IMR-90 (cell line): Measurements from ENCODE around the gene HIVEP3. TPM values are rescaled to one million over a fixed set of nuclear protein-coding genes. Genes with fewer than 3 reads are reported as not detected.

Source experiments
- ATAC-seq: fragments of 200-7000 bp; cut with Tn5 transposase; 2 replicates; pipeline ENCODE4 v1.9.1; 2020; ENCODE audit warnings: low read depth, mild to moderate bottlenecking, moderate library complexity
- BruUV-seq: library from RNA; stranded (reverse); fragments of 400-500 nt; replicated peaks from 2 replicates; lab custom pipeline; 2021; lab: Mats Ljungman, UMichigan
- CTCF ChIA-PET: fragments of 300-600 bp; formaldehyde crosslinking; extraction: SDS; loops from one replicate; lab custom pipeline; 2021; ENCODE audit warnings: antibody characterized with exemption; lab: Yijun Ruan, JAX
- POLR2A ChIA-PET: fragments of 300-600 bp; sonication (Branson Sonifier 250); formaldehyde crosslinking; loops from one replicate; lab custom pipeline; 2022; ENCODE audit warnings: antibody characterized with exemption; ENCODE audit not compliant: unreplicated experiment; lab: Charles Lee
- DNase-seq: peaks from one replicate; pipeline ENCODE4 v3.0.0; 2013
- H2AFZ ChIP-seq: replicated peaks from 2 replicates; pipeline ENCODE3; 2013; ENCODE audit warnings: low read length, mild to moderate bottlenecking; ENCODE audit not compliant: poor library complexity
- H2AK5ac ChIP-seq: 2 replicates; pipeline ENCODE4 v1.6.1; 2013; ENCODE audit warnings: low read depth, low read length, inconsistent platforms
- H2AK9ac ChIP-seq: replicated peaks from 2 replicates; pipeline ENCODE3; 2013; ENCODE audit warnings: mild to moderate bottlenecking, low read depth, low read length, moderate library complexity; ENCODE audit not compliant: poor library complexity
- H2BK120ac ChIP-seq: 2 replicates; pipeline ENCODE4 v1.6.1; 2013; ENCODE audit warnings: low read depth, low read length, inconsistent platforms
- H2BK15ac ChIP-seq: 3 replicates; pipeline ENCODE4 v1.6.1; 2013; ENCODE audit warnings: low read depth, low read length, inconsistent platforms
- H2BK20ac ChIP-seq: 2 replicates; pipeline ENCODE4 v1.6.1; 2013; ENCODE audit warnings: low read depth, mild to moderate bottlenecking, inconsistent platforms, low read length, moderate library complexity
- H2BK5ac ChIP-seq: 2 replicates; pipeline ENCODE4 v1.6.1; 2013; ENCODE audit warnings: mild to moderate bottlenecking, low read depth, low read length, inconsistent platforms; ENCODE audit not compliant: poor library complexity, severe bottlenecking
- H3K14ac ChIP-seq: replicated peaks from 2 replicates; pipeline ENCODE4 v1.6.1; 2013; ENCODE audit warnings: low read depth, low read length, inconsistent platforms
- H3K18ac ChIP-seq: 2 replicates; pipeline ENCODE4 v1.6.1; 2013; ENCODE audit warnings: low read depth, low read length, control low read depth
- H3K23ac ChIP-seq: 2 replicates; pipeline ENCODE4 v1.6.1; 2013; ENCODE audit warnings: low read depth, low read length, inconsistent platforms
- H3K27ac ChIP-seq: 2 replicates; pipeline ENCODE4 v1.5.1; 2013; ENCODE audit warnings: mild to moderate bottlenecking, control low read depth, low read length; ENCODE audit not compliant: insufficient read depth
- H3K27me3 ChIP-seq: 2 replicates; pipeline ENCODE4 v1.6.1; 2013; ENCODE audit warnings: low read length; ENCODE audit not compliant: control insufficient read depth, insufficient read depth
- H3K36me3 ChIP-seq: 2 replicates; pipeline ENCODE4 v1.6.1; 2013; ENCODE audit warnings: low read length, mixed read lengths; ENCODE audit not compliant: control insufficient read depth, insufficient read depth
- H3K4ac ChIP-seq: 2 replicates; pipeline ENCODE4 v1.6.1; 2013; ENCODE audit warnings: low read depth, low read length, inconsistent platforms
- H3K4me1 ChIP-seq: 2 replicates; pipeline ENCODE4 v1.6.1; 2013; ENCODE audit warnings: low read length, mixed read lengths; ENCODE audit not compliant: control insufficient read depth, insufficient read depth
- H3K4me2 ChIP-seq: 2 replicates; pipeline ENCODE4 v1.6.1; 2013; ENCODE audit warnings: low read depth, mild to moderate bottlenecking, control low read depth, low read length, moderate library complexity
- H3K4me3 ChIP-seq: 2 replicates; pipeline ENCODE4 v1.5.1; 2013; ENCODE audit warnings: low read depth, mild to moderate bottlenecking, control low read depth, low read length, moderate library complexity; ENCODE audit not compliant: insufficient read depth
- H3K56ac ChIP-seq: 2 replicates; pipeline ENCODE4 v1.6.1; 2013; ENCODE audit warnings: low read length, inconsistent platforms; ENCODE audit not compliant: insufficient read depth; ENCODE audit errors: extremely low read depth
- H3K79me1 ChIP-seq, 2 experiments: 2 replicates each; pipeline ENCODE4 v1.6.1; 2013; ENCODE audit warnings: low read length in 2 of 2, inconsistent platforms in 1 of 2, low read depth in 1 of 2
- H3K9ac ChIP-seq: 2 replicates; pipeline ENCODE4 v1.6.1; 2013; ENCODE audit warnings: low read depth, low read length, control low read depth
- H3K9me1 ChIP-seq: 2 replicates; pipeline ENCODE4 v1.6.1; 2013; ENCODE audit warnings: low read length, inconsistent platforms; ENCODE audit not compliant: insufficient read depth
- H3K9me3 ChIP-seq: 2 replicates; pipeline ENCODE4 v1.6.1; 2013; ENCODE audit warnings: low read length; ENCODE audit not compliant: control insufficient read depth, insufficient read depth
- H4K20me1 ChIP-seq: 2 replicates; pipeline ENCODE4 v1.6.1; 2013; ENCODE audit warnings: low read length, inconsistent platforms; ENCODE audit not compliant: insufficient read depth
- H4K5ac ChIP-seq: 2 replicates; pipeline ENCODE4 v1.6.1; 2013; ENCODE audit warnings: mild to moderate bottlenecking, low read depth, low read length, control low read depth
- H4K8ac ChIP-seq, 2 experiments: 2 replicates each; pipeline ENCODE4 v1.6.1; 2013; ENCODE audit warnings: low read depth in 2 of 2, low read length in 2 of 2, control low read depth in 1 of 2, inconsistent platforms in 1 of 2
- H4K91ac ChIP-seq: 2 replicates; pipeline ENCODE4 v1.6.1; 2013; ENCODE audit warnings: low read depth, low read length, inconsistent platforms; ENCODE audit not compliant: insufficient read depth
- BHLHE40 ChIP-seq: fragments of 150-350 bp; IDR thresholded peaks from 2 replicates; pipeline ENCODE4 v1.6.1; 2016; ENCODE audit warnings: mild to moderate bottlenecking, low read depth, low read length
- CEBPB ChIP-seq: IDR thresholded peaks from 2 replicates; pipeline ENCODE4 v1.6.1; 2012; ENCODE audit warnings: low read depth, low read length, improper control_type of control experiment
- CHD1 ChIP-seq: IDR thresholded peaks from 2 replicates; pipeline ENCODE4 v1.6.1; 2012; ENCODE audit warnings: low read depth, low read length, improper control_type of control experiment
- CTCF ChIP-seq: conservative IDR thresholded peaks from 2 replicates; pipeline ENCODE4 v1.5.1; 2012; ENCODE audit warnings: mild to moderate bottlenecking, low read depth, low read length, improper control_type of control experiment
- ELK1 ChIP-seq: fragments of 150-350 bp; IDR thresholded peaks from 2 replicates; pipeline ENCODE4 v1.6.1; 2016; ENCODE audit warnings: low read depth, mild to moderate bottlenecking, low read length, moderate library complexity, borderline replicate concordance
- FOS ChIP-seq: fragments of 150-350 bp; IDR thresholded peaks from 2 replicates; pipeline ENCODE4 v1.6.1; 2016; ENCODE audit warnings: low read depth, low read length
- MAFK ChIP-seq: IDR thresholded peaks from 2 replicates; pipeline ENCODE4 v1.6.1; 2012; ENCODE audit warnings: low read depth, low read length, improper control_type of control experiment
- MAZ ChIP-seq: IDR thresholded peaks from 2 replicates; pipeline ENCODE4 v1.6.1; 2012; ENCODE audit warnings: low read depth, mild to moderate bottlenecking, low read length, improper control_type of control experiment, moderate library complexity, borderline replicate concordance
- MXI1 ChIP-seq: IDR thresholded peaks from 2 replicates; pipeline ENCODE4 v1.6.1; 2012; ENCODE audit warnings: low read depth, mild to moderate bottlenecking, low read length, moderate library complexity, borderline replicate concordance
- NFE2L2 ChIP-seq: fragments of 150-350 bp; IDR thresholded peaks from 2 replicates; pipeline ENCODE4 v1.6.1; 2016; ENCODE audit warnings: low read depth, mild to moderate bottlenecking, low read length
- POLR2A ChIP-seq: IDR thresholded peaks from 2 replicates; pipeline ENCODE4 v1.6.1; 2012; ENCODE audit warnings: mild to moderate bottlenecking, low read depth, low read length
- RAD21 ChIP-seq: IDR thresholded peaks from 2 replicates; pipeline ENCODE4 v1.6.1; 2012; ENCODE audit warnings: low read length, improper control_type of control experiment
- RCOR1 ChIP-seq: IDR thresholded peaks from 2 replicates; pipeline ENCODE4 v1.6.1; 2012; ENCODE audit warnings: mild to moderate bottlenecking, low read length, improper control_type of control experiment; ENCODE audit not compliant: insufficient replicate concordance
- RFX5 ChIP-seq: IDR thresholded peaks from 2 replicates; pipeline ENCODE4 v1.8.0; 2012; ENCODE audit warnings: low read depth, mild to moderate bottlenecking, low read length, moderate library complexity
- SMC3 ChIP-seq: fragments of 150-350 bp; IDR thresholded peaks from 2 replicates; pipeline ENCODE4 v1.6.1; 2016; ENCODE audit warnings: low read depth, mild to moderate bottlenecking, antibody characterized with exemption, low read length, moderate library complexity
- USF2 ChIP-seq: fragments of 150-350 bp; IDR thresholded peaks from 2 replicates; pipeline ENCODE4 v1.6.1; 2017; ENCODE audit warnings: mild to moderate bottlenecking, antibody characterized with exemption, low read length, low read depth
- WGBS, 2 experiments: methylation state at CpG; one replicate each; pipeline versions ENCODE4 v1.1.5 to v1.1.7; 2013; ENCODE audit warnings: missing lambda C conversion rate in 2 of 2; ENCODE audit not compliant: insufficient read length in 1 of 2; ENCODE audit errors: extremely low coverage in 2 of 2; 5-methylcytosine and 5-hydroxymethylcytosine counted together
- dilution Hi-C: fragments of 300-500 bp; cut with HindIII; formaldehyde crosslinking; loops from one replicate; pipeline ENCODE4 v1.14.3; 2018; ENCODE audit warnings: low sequenced_read_pairs; ENCODE audit not compliant: unreplicated experiment
- in situ Hi-C: fragments of 300-500 bp; cut with MboI; formaldehyde crosslinking; loops from 3 replicates; pipeline ENCODE4 v1.14.3; 2019; ENCODE audit warnings: low sequenced_read_pairs, inconsistent platforms, mixed read lengths
- intact Hi-C: fragments of 100-400 bp; cut with micrococcal nuclease; formaldehyde crosslinking; loops from 2 replicates; pipeline ENCODE4 v1.10.0; 2022
- polyA plus RNA-seq, 3 experiments: library from polyadenylated mRNA; depleted of rRNA; stranded (reverse); fragments of >200 nt; gene quantifications; 2 replicates each; pipeline ENCODE4 v1.2.3, GENCODE V29; 2012; ENCODE audit warnings: low replicate concordance in 1 of 3
- total RNA-seq: library from RNA; depleted of rRNA; stranded (reverse); fragments of >200 nt; gene quantifications from 2 replicates; pipeline ENCODE4 v1.2.3, GENCODE V29; 2012

Gene HIVEP3
- total and polyA plus RNA-seq, 2 of the 4 experiments (the other 2 are of a cell fraction) = 1.4 to 4.0 TPM

- intact Hi-C loops (no loop called here), in situ Hi-C loops (no loop called here), dilution Hi-C loops (no loop called here)
- BruUV-seq = no TSS peak
- Histone ChIP-seq H2AK9ac (no peak overlapping the region), H3K27ac (no peak overlapping the region), H4K8ac (no peak overlapping the region), H3K9ac (no peak overlapping the region), H2AFZ (no peak overlapping the region), H3K4ac (no peak overlapping the region), H2BK120ac (no peak overlapping the region), H3K4me1 (no peaks in the 10 kb centered on the region), H3K14ac (no peak overlapping the region), H3K18ac (no peak overlapping the region), H4K91ac (no peak overlapping the region), H3K27me3 (no peaks in the 10 kb centered on the region), H3K9me1 (no peaks in the 10 kb centered on the region), H3K23ac (no peak overlapping the region), H2BK15ac (no peak overlapping the region), H3K56ac (no peak overlapping the region), H2BK20ac (no peak overlapping the region), H3K9me3 (no peaks in the 10 kb centered on the region), H2BK5ac (no peak overlapping the region), H4K20me1 (no peaks in the 10 kb centered on the region), H4K5ac (no peak overlapping the region), H3K4me2 (no peak overlapping the region), H3K79me1 (peaks cover 0 to 6% of the 10 kb centered on the region in 2 experiments; a peak in 3 of 4 replicates), H3K36me3 (no peaks in the 10 kb centered on the region), H3K4me3 (no peak overlapping the region), H2AK5ac (no peak overlapping the region)
- 92% methylated on average over 2 of the region's 5 CpGs; no CpG with 5 or more reads in 1 of the 2 experiments for WGBS, 2 experiments
- ChIA-PET POLR2A (no interaction called here), CTCF (interaction anchor here (0.7 kb wide), 1 partner anchor 241 kb away, joined by 3 read pairs; no protein-coding TSS in a partner anchor)
- ATAC-seq = no peak
- no peak for DNase-seq
- TF ChIP-seq NFE2L2 = no peak
- no peak for TF ChIP-seq RFX5
- TF ChIP-seq ELK1 = no peak
- no peak for TF ChIP-seq MAZ
- TF ChIP-seq SMC3 = no peak
- no peak for TF ChIP-seq RAD21
- no peak for TF ChIP-seq MXI1
- no peak for TF ChIP-seq CTCF
- no peak for TF ChIP-seq RCOR1
- no peak for TF ChIP-seq MAFK
- no peak for TF ChIP-seq POLR2A
- TF ChIP-seq BHLHE40 = no peak
- TF ChIP-seq CEBPB = no peak
- no peak for TF ChIP-seq USF2
- TF ChIP-seq FOS = no peak
- TF ChIP-seq CHD1 = no peak
Measured at GRCh38 chr1:41588334-41588875, 330.3 kb downstream of the HIVEP3 start.
